Heart right ventricle (tissue), 16 donors: ENCODE results near the gene FASN. TPM values are rescaled to one million over a fixed set of nuclear protein-coding genes. Genes with fewer than 3 reads are reported as not detected.
A peak's percentile ranks its signal among the peaks of the same experiment; 100 is the strongest.

ENCODE experiments used
- ATAC-seq, 8 donors: fragments of 200-7000 bp; cut with Tn5 transposase; one replicate each; pipeline ENCODE4 v1.9.1; 2020; ENCODE audit warnings: mild to moderate bottlenecking in 8 of 8, moderate library complexity in 8 of 8, moderate number of reproducible peaks in 1 of 8
- DNase-seq, 2 donors: peaks; one replicate each; pipeline ENCODE4 v3.0.0-alpha.2; 2020
- H3K27ac ChIP-seq, 10 donors: fragments of 200-600 bp; sonication (generic) in 2 of 10; one replicate each; pipeline versions ENCODE4 v1.5.0 to v1.8.0; 2020 to 2022; ENCODE audit warnings: mild to moderate bottlenecking in 3 of 10
- H3K27me3 ChIP-seq, 7 donors: fragments of 200-600 bp; one replicate each; pipeline ENCODE4 v1.8.0; 2021 to 2022; ENCODE audit warnings: mild to moderate bottlenecking in 2 of 7
- H3K36me3 ChIP-seq, 9 donors: fragments of 200-600 bp; sonication (generic) in 1 of 9; one replicate each; pipeline versions ENCODE4 v1.5.0 to v1.8.0; 2020 to 2022; ENCODE audit warnings: mild to moderate bottlenecking in 2 of 9
- H3K4me1 ChIP-seq, 9 donors: fragments of 200-600 bp; sonication (generic) in 1 of 9; one replicate each; pipeline versions ENCODE4 v1.5.0 to v1.8.0; 2020 to 2022; ENCODE audit warnings: mild to moderate bottlenecking in 4 of 9
- H3K4me3 ChIP-seq, 10 donors: fragments of 200-600 bp; sonication (generic) in 2 of 10; one replicate each; pipeline versions ENCODE4 v1.5.0 to v1.8.0; 2020 to 2022; ENCODE audit warnings: mild to moderate bottlenecking in 7 of 10, moderate library complexity in 2 of 10
- H3K9me3 ChIP-seq, 11 donors: fragments of 200-600 bp in 10 of 11; sonication (generic) in 2 of 11; one replicate each; pipeline versions ENCODE4 v1.5.0 to v1.8.0; 2013 to 2022; ENCODE audit warnings: mild to moderate bottlenecking in 2 of 11, control low read depth in 1 of 11, moderate library complexity in 1 of 11
- WGBS, 2 donors: extraction: QIAGEN DNeasy Blood & Tissue Kit; methylation state at CpG; one replicate each; pipeline ENCODE4 v1.1.7; 2013; ENCODE audit warnings: inconsistent platforms in 1 of 2; 5-methylcytosine and 5-hydroxymethylcytosine counted together
- intact Hi-C, 10 donors: fragments of 100-400 bp; cut with DNase I; formaldehyde crosslinking; loops; one replicate each; pipeline versions ENCODE4 v1.11.1 to v1.14.2; 2022
- polyA plus RNA-seq, 2 donors: library from polyadenylated mRNA; stranded (reverse); fragments of 200-250 nt; gene quantifications; one replicate each; pipeline ENCODE4 v1.2.3, GENCODE V29; 2013
- total RNA-seq, 10 donors: library from RNA; stranded (reverse); fragmentation: NEBNext Ultra II Directional in 3 of 10; extraction: Animal tissue kit (Norgen Biotek cat#: 25700) in 3 of 10; gene quantifications; one replicate each; pipeline versions ENCODE4 v1.2.1 to v1.2.4, GENCODE V29; 2021 to 2023
- TF ChIP-seq, protein P1 (sequence below), 9 donors: fragments of 200-600 bp; sonication (generic) in 2 of 9; IDR thresholded peaks; one replicate each; pipeline versions ENCODE4 v1.5.0 to v1.8.0; 2021 to 2022; ENCODE audit warnings: antibody characterized with exemption in 9 of 9, mild to moderate bottlenecking in 5 of 9, moderate library complexity in 1 of 9
- donor health status: Arrhythmogenic right ventricular cardiomyopathy.
- donor health status: ischemic (EF 13 %, LVEDD 7.1; RV severe dilation, severe dysfunction).
- donor health status: healthy with polysubstance abuse.
- donor health status: DM: no; HTN: yes; CAD: no.
- donor health status: DM: no; HTN: no; CAD: no.
- donor health status: ischemic (EF 25% LVEDD 6.9; RV normal size, moderate dysfunction).
- donor health status: ischemic (EF 25% LVEDD 5.7; RV mildly dilated, moderate dysfunction).
- donor health status: healthy.
- donor health status: DM: yes; HTN: yes; CAD: no.
- donor health status: Ischemic cardiomyopathy.
- donor health status: ischemic (EF 35%, LVEDD 5.7; RV mildly dilated, moderate dysfunction).
- donor health status: nonischemic (EF 11% LVEDD 7.7; RV severe dilation, severe dysfunction).
- donor health status: DM: yes; HTN: yes; CAD: no.
- donor health status: PGD.
- donor health status: ischemic (EF 29% LVEDD 5.4; RV normal size, mild dysfunction).
- donor health status: nonischemic (EF 23%, LVEDD 6.1; RV moderate dilation, normal function).

FASN gene
- total and polyA plus RNA-seq, 12 donors = 9.0 to 62.4 (median 20.4) TPM

DNA sequence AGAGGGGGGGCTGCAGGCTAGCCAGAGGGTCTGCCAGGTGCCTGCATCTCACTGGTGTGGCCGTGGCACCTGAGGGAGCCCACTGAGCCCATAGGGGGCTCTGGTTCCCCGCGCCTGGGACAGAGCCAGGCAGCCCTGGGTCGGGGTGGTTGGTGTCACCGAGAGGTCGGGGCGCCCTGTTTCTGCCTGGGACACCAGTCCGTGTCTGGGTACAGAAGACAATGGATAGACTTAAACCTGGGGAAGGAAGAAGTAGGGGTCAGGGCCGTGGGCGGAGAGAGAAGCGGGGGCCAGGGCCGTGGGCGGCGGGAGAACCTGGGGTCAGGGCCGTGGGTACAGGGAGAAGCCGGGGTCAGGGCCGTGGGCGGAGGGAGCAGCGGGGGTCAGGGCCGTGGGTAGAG, 49.5 kb downstream of the FASN start:
- H3K27ac ChIP-seq = no peak overlapping the region
- 91 to 92% methylated on average over 19 to 20 of the region's 20 CpGs for WGBS, 2 donors
- ATAC-seq = no peak
- H3K4me1 ChIP-seq = peaks cover 12 to 35% (median 27%) of the 10 kb centered on the region in 9 donors
- no peak overlapping the region for H3K4me3 ChIP-seq
- H3K36me3 ChIP-seq = peaks cover 0 to 42% (median 13%) of the 10 kb centered on the region in 9 donors
- no peaks in the 10 kb centered on the region for H3K27me3 ChIP-seq
- intact Hi-C loops = loop anchor here in 1 of 10 donors (10.0 kb wide), 1 partner anchor 56 kb away; no protein-coding TSS in a partner anchor
- peak in 1 of 2 donors; percentile 8 for DNase-seq
- TF ChIP-seq, protein P1, sequence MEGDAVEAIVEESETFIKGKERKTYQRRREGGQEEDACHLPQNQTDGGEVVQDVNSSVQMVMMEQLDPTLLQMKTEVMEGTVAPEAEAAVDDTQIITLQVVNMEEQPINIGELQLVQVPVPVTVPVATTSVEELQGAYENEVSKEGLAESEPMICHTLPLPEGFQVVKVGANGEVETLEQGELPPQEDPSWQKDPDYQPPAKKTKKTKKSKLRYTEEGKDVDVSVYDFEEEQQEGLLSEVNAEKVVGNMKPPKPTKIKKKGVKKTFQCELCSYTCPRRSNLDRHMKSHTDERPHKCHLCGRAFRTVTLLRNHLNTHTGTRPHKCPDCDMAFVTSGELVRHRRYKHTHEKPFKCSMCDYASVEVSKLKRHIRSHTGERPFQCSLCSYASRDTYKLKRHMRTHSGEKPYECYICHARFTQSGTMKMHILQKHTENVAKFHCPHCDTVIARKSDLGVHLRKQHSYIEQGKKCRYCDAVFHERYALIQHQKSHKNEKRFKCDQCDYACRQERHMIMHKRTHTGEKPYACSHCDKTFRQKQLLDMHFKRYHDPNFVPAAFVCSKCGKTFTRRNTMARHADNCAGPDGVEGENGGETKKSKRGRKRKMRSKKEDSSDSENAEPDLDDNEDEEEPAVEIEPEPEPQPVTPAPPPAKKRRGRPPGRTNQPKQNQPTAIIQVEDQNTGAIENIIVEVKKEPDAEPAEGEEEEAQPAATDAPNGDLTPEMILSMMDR (IDR thresholded peaks at IDR 0.05) = no peak
- H3K9me3 ChIP-seq = no peaks in the 10 kb centered on the region

DNA sequence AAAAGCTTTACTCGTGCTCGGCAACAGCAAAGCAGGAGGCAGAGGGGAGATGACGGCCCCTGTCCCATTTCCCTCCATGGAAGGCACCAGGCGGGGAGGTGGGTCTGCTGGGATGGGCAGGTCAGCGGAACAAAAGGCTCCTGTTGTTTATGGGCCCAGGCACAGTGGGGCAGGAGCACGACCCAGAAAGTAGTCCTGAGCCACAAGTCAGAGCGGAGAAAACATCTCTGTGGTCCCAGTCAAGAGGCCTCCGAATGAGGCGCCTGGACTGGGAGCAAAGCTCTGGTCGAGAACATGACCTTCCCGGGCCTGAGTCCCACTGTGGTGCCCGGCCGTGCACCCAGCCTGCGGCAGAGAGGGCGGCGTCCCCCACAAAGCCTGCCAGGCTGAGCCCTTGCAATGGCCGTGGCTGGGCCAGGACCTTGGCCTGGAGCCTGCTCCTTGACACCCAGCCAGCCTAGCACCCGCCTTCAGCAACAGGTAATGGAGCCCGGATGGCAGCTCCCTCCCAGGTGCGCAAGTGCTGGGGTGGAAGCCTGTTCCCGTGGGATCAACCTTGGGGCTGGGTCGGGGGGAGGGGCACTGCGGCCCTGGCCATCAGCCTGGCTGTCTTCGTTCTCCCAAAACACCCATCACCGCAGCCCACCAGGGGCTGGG, 50.0 kb downstream of the FASN start:
- no peaks in the 10 kb centered on the region for H3K27me3 ChIP-seq
- no peak overlapping the region for H3K27ac ChIP-seq
- peaks cover 10 to 29% (median 22%) of the 10 kb centered on the region in 9 donors for H3K4me1 ChIP-seq
- H3K36me3 ChIP-seq = peaks cover 0 to 36% (median 13%) of the 10 kb centered on the region in 9 donors
- intact Hi-C loops = loop anchor here in 1 of 10 donors (10.0 kb wide), 1 partner anchor 57 kb away; no protein-coding TSS in a partner anchor
- TF ChIP-seq, protein P1 (IDR thresholded peaks at IDR 0.05) = no peak
- no peak overlapping the region for H3K4me3 ChIP-seq
- no peak for DNase-seq
- no peaks in the 10 kb centered on the region for H3K9me3 ChIP-seq
- no peak for ATAC-seq
- 92 to 93% methylated on average over 25 of the region's 25 CpGs for WGBS, 2 donors

DNA sequence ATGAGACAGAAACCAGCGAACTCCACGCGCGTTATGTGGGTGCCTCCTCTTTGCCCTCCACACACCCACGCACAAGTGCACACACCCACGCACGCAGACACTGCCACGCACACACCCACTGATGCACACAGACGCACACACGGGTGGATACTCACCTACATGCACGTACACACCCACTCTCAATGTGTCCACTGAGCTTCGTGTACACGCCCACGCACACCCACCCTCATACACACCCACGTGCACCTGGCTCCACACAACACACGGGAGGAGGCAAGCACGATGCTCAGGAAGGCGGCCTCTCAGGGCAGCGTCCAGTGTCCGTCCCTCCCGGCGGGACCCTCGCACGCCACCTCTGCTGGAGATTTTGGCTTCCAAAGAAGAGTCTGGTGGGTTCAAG, 50.7 kb downstream of the FASN start:
- no peaks in the 10 kb centered on the region for H3K9me3 ChIP-seq
- TF ChIP-seq, protein P1 (IDR thresholded peaks at IDR 0.05) = no peak
- WGBS, 2 donors = 89 to 95% methylated on average over 24 of the region's 24 CpGs

DNA sequence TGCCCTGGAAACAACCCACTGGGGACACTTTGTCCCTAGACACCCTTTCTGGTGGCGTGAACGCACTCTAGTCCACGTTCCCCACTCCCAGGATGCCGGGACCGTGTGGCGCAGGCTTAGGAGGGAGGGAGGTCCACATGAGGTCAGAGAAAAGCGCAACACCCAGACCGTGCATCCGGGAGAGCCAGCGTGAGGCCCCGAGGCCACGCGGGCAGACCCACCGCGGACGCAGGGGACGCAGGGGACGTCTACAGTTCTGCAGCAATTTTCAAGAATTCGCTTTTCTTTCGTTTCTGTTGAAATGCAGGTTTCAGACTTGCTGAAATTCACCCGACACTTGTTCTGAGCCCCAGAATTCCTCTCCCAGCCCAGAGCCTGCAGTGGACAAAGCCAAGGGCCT, 51.1 kb downstream of the FASN start:
- ATAC-seq (no peak), DNase-seq (peak in 1 of 2 donors; percentile 7)
- 92 to 93% methylated on average over 21 of the region's 21 CpGs for WGBS, 2 donors
- Histone ChIP-seq H3K36me3 (peaks cover 0 to 36% (median 13%) of the 10 kb centered on the region in 9 donors), H3K27ac (no peak overlapping the region), H3K4me1 (peaks cover 4 to 20% (median 13%) of the 10 kb centered on the region in 9 donors), H3K9me3 (no peaks in the 10 kb centered on the region), H3K27me3 (no peaks in the 10 kb centered on the region), H3K4me3 (no peak overlapping the region)
- TF ChIP-seq, protein P1 (IDR thresholded peaks at IDR 0.05) = no peak
- intact Hi-C loops = loop anchor here in 1 of 10 donors (10.0 kb wide), 1 partner anchor 58 kb away; no protein-coding TSS in a partner anchor

More for the DNA sequence above, 50.7 kb downstream of the FASN start:
- ATAC-seq (no peak), DNase-seq (peak in 1 of 2 donors; percentile 6)
- Histone ChIP-seq H3K27me3 (no peaks in the 10 kb centered on the region), H3K27ac (no peak overlapping the region), H3K4me3 (no peak overlapping the region), H3K4me1 (peaks cover 5 to 23% (median 15%) of the 10 kb centered on the region in 9 donors), H3K36me3 (peaks cover 0 to 36% (median 13%) of the 10 kb centered on the region in 9 donors)
- intact Hi-C loops = loop anchor here in 1 of 10 donors (10.0 kb wide), 1 partner anchor 57 kb away; no protein-coding TSS in a partner anchor
